ENCODE results near the gene BCAP29. TPM values are rescaled to one million over a fixed set of nuclear protein-coding genes. Genes with fewer than 3 reads are reported as not detected.

BCAP29 gene
- total RNA-seq, 1 donor from 2014 or later = 34.9 TPM

- Mint-ChIP-seq H3K36me3 (ENCODE audit: insufficient read depth) (peaks cover 2% of the 10 kb centered on the region), H3K4me1 (ENCODE audit: low read depth) (peaks cover 2% of the 10 kb centered on the region), H3K27me3 (no peaks in the 10 kb centered on the region), H3K9me3 (ENCODE audit: low read depth) (no peaks in the 10 kb centered on the region), H3K4me3 (ENCODE audit: low read depth) (no peak overlapping the region), H3K27ac (no peak overlapping the region)
- TF ChIP-seq CTCF (IDR thresholded peaks at IDR 0.05; ENCODE audit: unreplicated experiment) = no peak
- no peak for DNase-seq (ENCODE audit: low spot score, unreplicated experiment)
Measured at GRCh38 chr7:107570298-107570697, 9.7 kb upstream of the BCAP29 start.

GRCh38 chr7:107573537-107573936 is 6.5 kb upstream of the BCAP29 start:
- DNase-seq (ENCODE audit: low spot score, unreplicated experiment) = no peak
- H3K4me1 Mint-ChIP-seq (ENCODE audit: low read depth) = no peaks in the 10 kb centered on the region
- H3K36me3 Mint-ChIP-seq (ENCODE audit: insufficient read depth) = peaks cover 2% of the 10 kb centered on the region
- H3K27ac Mint-ChIP-seq = no peak overlapping the region
- no peaks in the 10 kb centered on the region for H3K27me3 Mint-ChIP-seq
- no peaks in the 10 kb centered on the region for H3K9me3 Mint-ChIP-seq (ENCODE audit: low read depth)
- no peak overlapping the region for H3K4me3 Mint-ChIP-seq (ENCODE audit: low read depth)
- TF ChIP-seq CTCF (IDR thresholded peaks at IDR 0.05; ENCODE audit: unreplicated experiment) = no peak

- Mint-ChIP-seq H3K4me1 (ENCODE audit: low read depth) (peaks cover 8% of the 10 kb centered on the region), H3K27ac (peak overlapping the region; percentile 96), H3K9me3 (ENCODE audit: low read depth) (no peaks in the 10 kb centered on the region), H3K36me3 (ENCODE audit: insufficient read depth) (peaks cover 3% of the 10 kb centered on the region), H3K27me3 (no peaks in the 10 kb centered on the region), H3K4me3 (ENCODE audit: low read depth) (peak overlapping the region; percentile 92)
- TF ChIP-seq CTCF (IDR thresholded peaks at IDR 0.05; ENCODE audit: unreplicated experiment) = no peak
- no peak for DNase-seq (ENCODE audit: low spot score, unreplicated experiment)
Measured at GRCh38 chr7:107579554-107579884, 527 bp upstream of the BCAP29 start.

- Mint-ChIP-seq H3K27me3 (no peaks in the 10 kb centered on the region), H3K27ac (peak overlapping the region; percentile 89), H3K4me3 (ENCODE audit: low read depth) (peak overlapping the region; percentile 92), H3K9me3 (ENCODE audit: low read depth) (no peaks in the 10 kb centered on the region), H3K36me3 (ENCODE audit: insufficient read depth) (peaks cover 9% of the 10 kb centered on the region), H3K4me1 (ENCODE audit: low read depth) (peaks cover 8% of the 10 kb centered on the region)
- TF ChIP-seq CTCF (IDR thresholded peaks at IDR 0.05; ENCODE audit: unreplicated experiment) = no peak
- no peak for DNase-seq (ENCODE audit: low spot score, unreplicated experiment)
Measured at GRCh38 chr7:107580716-107581383, 804 bp downstream of the BCAP29 start.

GRCh38 chr7:107581387-107582013 is 1.5 kb downstream of the BCAP29 start:
- peaks cover 8% of the 10 kb centered on the region for H3K4me1 Mint-ChIP-seq (ENCODE audit: low read depth)
- no peak overlapping the region for H3K27ac Mint-ChIP-seq
- peak overlapping the region; percentile 92 for H3K4me3 Mint-ChIP-seq (ENCODE audit: low read depth)
- no peak for DNase-seq (ENCODE audit: low spot score, unreplicated experiment)
- no peaks in the 10 kb centered on the region for H3K9me3 Mint-ChIP-seq (ENCODE audit: low read depth)
- no peak for TF ChIP-seq CTCF (IDR thresholded peaks at IDR 0.05; ENCODE audit: unreplicated experiment)
- H3K36me3 Mint-ChIP-seq (ENCODE audit: insufficient read depth) = peaks cover 9% of the 10 kb centered on the region
- H3K27me3 Mint-ChIP-seq = no peaks in the 10 kb centered on the region

Measured in progenitor cell of endocrine pancreas (in vitro differentiated cells).